Ramos (cell line): Measurements from ENCODE around the gene NRDC.

Experiments
- in situ Hi-C: fragments of 300-500 bp; cut with MboI; formaldehyde crosslinking; loops from one replicate; pipeline ENCODE4 v1.14.3; 2022; ENCODE audit warnings: low sequenced_read_pairs; ENCODE audit not compliant: unreplicated experiment

The NRDC gene

GRCh38 chr1:51878616-51879336 is at the start of gene NRDC:
Gene NRDC, minus strand, starts transcription at chr1:51878727. Its CDS starts 112 bp downstream, at chr1:51878615.
- in situ Hi-C loops: loop anchor here (25.0 kb wide), 1 partner anchor 809 kb away; the partner anchor contains the start of gene COA7

GRCh38 chr1:51927029-51927428 is 48.5 kb upstream of the NRDC start:
- in situ Hi-C loops: no loop called here

- in situ Hi-C loops: no loop called here
These were observed 47.8 kb upstream of the NRDC start for GRCh38 chr1:51926171-51926812.

GRCh38 chr1:51924455-51924854 is 45.9 kb upstream of the NRDC start:
- in situ Hi-C loops: no loop called here

- in situ Hi-C loops: no loop called here
These were observed 43.5 kb upstream of the NRDC start for GRCh38 chr1:51922040-51922439.

- in situ Hi-C loops: no loop called here
These were observed 41.6 kb upstream of the NRDC start for GRCh38 chr1:51920130-51920529.

GRCh38 chr1:51919684-51920083 is 41.2 kb upstream of the NRDC start:
- in situ Hi-C loops: no loop called here

GRCh38 chr1:51916587-51917405 is 38.3 kb upstream of the NRDC start:
- in situ Hi-C loops: no loop called here

- in situ Hi-C loops: no loop called here
These were observed 37.4 kb upstream of the NRDC start for GRCh38 chr1:51915951-51916350.

- in situ Hi-C loops: no loop called here
These were observed 34.4 kb upstream of the NRDC start for GRCh38 chr1:51912881-51913280.

GRCh38 chr1:51910221-51911000 is 31.9 kb upstream of the NRDC start:
- in situ Hi-C loops: no loop called here

- in situ Hi-C loops: no loop called here
These were observed 30.0 kb upstream of the NRDC start for GRCh38 chr1:51908499-51908898.

- in situ Hi-C loops: no loop called here
These were observed 28.7 kb upstream of the NRDC start for GRCh38 chr1:51907079-51907702.

GRCh38 chr1:51906306-51907078 is 28.0 kb upstream of the NRDC start:
- in situ Hi-C loops: no loop called here

- in situ Hi-C loops: no loop called here
These were observed 23.9 kb upstream of the NRDC start for GRCh38 chr1:51902456-51902855.

GRCh38 chr1:51901151-51901550 is 22.6 kb upstream of the NRDC start:
- in situ Hi-C loops: no loop called here

GRCh38 chr1:51899022-51899421 is 20.5 kb upstream of the NRDC start:
- in situ Hi-C loops: loop anchor here (25.0 kb wide), 1 partner anchor 788 kb away; the partner anchor contains the start of gene COA7

GRCh38 chr1:51898090-51898734 is 19.7 kb upstream of the NRDC start:
- in situ Hi-C loops: loop anchor here (25.0 kb wide), 1 partner anchor 789 kb away; the partner anchor contains the start of gene COA7
